Vagina (tissue), 2 donors: ENCODE data around the gene CDH4. TPM values are rescaled to one million over a fixed set of nuclear protein-coding genes. Genes with fewer than 3 reads are reported as not detected.

Source experiments
- DNase-seq, 2 donors: peaks; one replicate each; pipeline ENCODE4 v3.0.0-alpha.2; 2017; ENCODE audit errors: extremely low spot score in 2 of 2
- H3K27ac ChIP-seq: fragments of 200-600 bp; sonication (generic); one replicate; pipeline ENCODE4 v1.5.1; 2019
- H3K27me3 ChIP-seq: fragments of 200-600 bp; sonication (generic); one replicate; pipeline ENCODE4 v1.5.1; 2019
- H3K36me3 ChIP-seq, 2 donors: fragments of 200-600 bp; sonication (generic); one replicate each; pipeline ENCODE4 v1.5.1; 2017 to 2019
- H3K4me1 ChIP-seq: fragments of 200-600 bp; sonication (generic); one replicate; pipeline ENCODE4 v1.5.1; 2019
- H3K4me3 ChIP-seq, 2 donors: fragments of 200-600 bp; sonication (generic); 1 replicate in 1 of 2; 2 replicates in 1 of 2; pipeline ENCODE4 v1.5.1; 2016 to 2019
- H3K9me3 ChIP-seq: fragments of 200-600 bp; sonication (generic); one replicate; pipeline ENCODE4 v1.5.1; 2019
- POLR2A ChIP-seq, 2 donors: fragments of 450-650 bp; IDR thresholded peaks; one replicate each; pipeline ENCODE4 v1.6.1; 2017; ENCODE audit warnings: antibody characterized with exemption in 2 of 2, mild to moderate bottlenecking in 2 of 2, moderate library complexity in 2 of 2
- POLR2AphosphoS5 ChIP-seq, 2 donors: sonication (generic); formaldehyde crosslinking; IDR thresholded peaks; one replicate each; pipeline ENCODE4 v1.9.0; 2017; ENCODE audit warnings: antibody characterized with exemption in 2 of 2, mild to moderate bottlenecking in 2 of 2, low read depth in 1 of 2; ENCODE audit not compliant: insufficient read depth in 1 of 2
- intact Hi-C: fragments of 100-400 bp; cut with DNase I; formaldehyde crosslinking; loops from one replicate; pipeline ENCODE4 v1.15.1; 2023
- total RNA-seq: library from RNA; depleted of rRNA; stranded (reverse); fragments of >200 nt; gene quantifications from one replicate; pipeline ENCODE4 v1.2.3, GENCODE V29; 2016
- TF ChIP-seq, protein P1 (sequence below), 3 experiments: fragments of 450-650 bp in 2 of 3; fragments of 200-600 bp in 1 of 3; sonication (generic) in 1 of 3; IDR thresholded peaks; one replicate each; pipeline ENCODE4 v1.5.1; 2017 to 2019; ENCODE audit warnings: antibody characterized with exemption in 3 of 3, mild to moderate bottlenecking in 2 of 3, moderate library complexity in 2 of 3

The CDH4 gene
- total RNA-seq, 1 donor from 2014 or later, result 0.25 TPM

DNA sequence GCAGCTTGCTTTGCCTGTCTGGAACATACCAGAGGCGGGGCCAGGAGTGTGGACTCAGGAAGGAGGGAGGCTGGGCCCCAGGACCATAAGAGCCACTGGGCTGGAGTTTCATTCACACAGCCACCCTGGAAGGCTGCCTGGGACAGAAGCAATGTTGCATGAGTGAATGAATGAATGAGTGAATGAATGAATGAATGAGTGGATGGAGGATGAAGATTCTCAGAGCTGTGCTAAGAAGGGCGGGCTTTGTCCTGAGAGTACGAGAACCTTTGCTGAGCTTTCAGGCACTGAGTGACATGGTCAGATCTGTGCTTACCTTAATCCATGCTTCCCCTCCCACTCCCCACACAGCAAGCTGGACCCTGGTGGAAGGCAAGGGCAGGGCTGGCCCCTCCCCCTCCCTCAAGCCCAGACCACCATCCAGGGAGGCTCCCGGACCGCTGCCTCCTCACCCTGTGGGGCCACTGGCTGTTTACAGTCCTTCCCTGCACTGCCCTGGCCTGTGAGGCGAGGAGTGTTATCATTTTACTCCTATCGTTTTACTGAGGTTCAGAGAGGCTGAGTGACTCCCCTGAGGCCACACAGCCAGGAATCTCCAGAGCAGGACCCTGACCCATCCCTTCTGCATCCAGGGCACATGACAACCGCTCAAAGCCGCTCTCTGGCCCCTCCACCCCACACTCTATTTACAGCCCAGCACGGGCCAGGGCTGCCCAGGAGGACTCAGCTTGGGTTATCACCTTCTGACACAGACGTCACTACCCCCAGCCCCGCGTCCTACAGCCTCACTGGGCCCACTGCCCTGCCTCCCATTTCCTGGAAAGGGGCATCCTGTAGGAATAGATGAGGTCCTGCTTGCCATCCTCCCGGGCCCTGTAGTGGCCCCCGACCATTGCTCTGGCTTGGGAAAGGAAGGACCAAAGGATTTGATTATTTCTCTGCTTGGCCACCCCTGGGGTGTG lies 543.9 kb downstream of the CDH4 start:
- no peak overlapping the region for H3K27ac ChIP-seq
- TF ChIP-seq POLR2A (IDR thresholded peaks at IDR 0.05) (no peak), POLR2AphosphoS5 (IDR thresholded peaks at IDR 0.05; ENCODE audit: insufficient read depth in 1 of 2, low read depth in 1 of 2) (no peak)
- TF ChIP-seq, protein P1, sequence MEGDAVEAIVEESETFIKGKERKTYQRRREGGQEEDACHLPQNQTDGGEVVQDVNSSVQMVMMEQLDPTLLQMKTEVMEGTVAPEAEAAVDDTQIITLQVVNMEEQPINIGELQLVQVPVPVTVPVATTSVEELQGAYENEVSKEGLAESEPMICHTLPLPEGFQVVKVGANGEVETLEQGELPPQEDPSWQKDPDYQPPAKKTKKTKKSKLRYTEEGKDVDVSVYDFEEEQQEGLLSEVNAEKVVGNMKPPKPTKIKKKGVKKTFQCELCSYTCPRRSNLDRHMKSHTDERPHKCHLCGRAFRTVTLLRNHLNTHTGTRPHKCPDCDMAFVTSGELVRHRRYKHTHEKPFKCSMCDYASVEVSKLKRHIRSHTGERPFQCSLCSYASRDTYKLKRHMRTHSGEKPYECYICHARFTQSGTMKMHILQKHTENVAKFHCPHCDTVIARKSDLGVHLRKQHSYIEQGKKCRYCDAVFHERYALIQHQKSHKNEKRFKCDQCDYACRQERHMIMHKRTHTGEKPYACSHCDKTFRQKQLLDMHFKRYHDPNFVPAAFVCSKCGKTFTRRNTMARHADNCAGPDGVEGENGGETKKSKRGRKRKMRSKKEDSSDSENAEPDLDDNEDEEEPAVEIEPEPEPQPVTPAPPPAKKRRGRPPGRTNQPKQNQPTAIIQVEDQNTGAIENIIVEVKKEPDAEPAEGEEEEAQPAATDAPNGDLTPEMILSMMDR (IDR thresholded peaks at IDR 0.05), result no peak
- intact Hi-C loops, result no loop called here
- H3K27me3 ChIP-seq, result no peaks in the 10 kb centered on the region
- H3K4me3 ChIP-seq, result no peak overlapping the region
- no peaks in the 10 kb centered on the region for H3K36me3 ChIP-seq
- DNase-seq, result no peak
- H3K4me1 ChIP-seq, result no peaks in the 10 kb centered on the region
- H3K9me3 ChIP-seq, result no peaks in the 10 kb centered on the region

DNA sequence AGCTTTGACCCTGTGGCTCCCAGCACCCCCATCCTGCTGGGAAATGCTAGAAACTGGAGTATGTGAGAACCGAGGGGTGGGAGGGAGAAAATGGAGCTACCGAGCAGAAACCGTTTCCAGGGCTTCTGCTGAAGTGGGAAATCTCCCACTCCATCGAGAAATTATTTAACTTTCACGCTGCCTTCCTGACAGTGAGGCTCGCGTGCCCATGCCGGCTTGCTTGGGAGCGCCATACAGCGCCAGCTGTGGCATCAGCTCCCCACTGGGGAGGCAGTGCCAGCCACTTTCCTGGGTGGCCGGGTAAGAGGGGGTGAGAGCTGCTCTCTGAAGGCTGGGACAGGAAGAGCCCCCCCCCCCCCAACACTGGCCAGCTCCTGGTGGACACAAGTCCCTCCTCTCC lies 544.7 kb downstream of the CDH4 start:
- no peak for TF ChIP-seq POLR2AphosphoS5 (IDR thresholded peaks at IDR 0.05; ENCODE audit: insufficient read depth in 1 of 2, low read depth in 1 of 2)
- TF ChIP-seq, protein P1 (IDR thresholded peaks at IDR 0.05), result no peak
- TF ChIP-seq POLR2A (IDR thresholded peaks at IDR 0.05), result no peak
- Histone ChIP-seq H3K4me1 (no peaks in the 10 kb centered on the region), H3K9me3 (no peaks in the 10 kb centered on the region), H3K4me3 (no peak overlapping the region), H3K27ac (no peak overlapping the region), H3K36me3 (no peaks in the 10 kb centered on the region), H3K27me3 (no peaks in the 10 kb centered on the region)
- intact Hi-C loops, result no loop called here
- DNase-seq, result no peak

DNA sequence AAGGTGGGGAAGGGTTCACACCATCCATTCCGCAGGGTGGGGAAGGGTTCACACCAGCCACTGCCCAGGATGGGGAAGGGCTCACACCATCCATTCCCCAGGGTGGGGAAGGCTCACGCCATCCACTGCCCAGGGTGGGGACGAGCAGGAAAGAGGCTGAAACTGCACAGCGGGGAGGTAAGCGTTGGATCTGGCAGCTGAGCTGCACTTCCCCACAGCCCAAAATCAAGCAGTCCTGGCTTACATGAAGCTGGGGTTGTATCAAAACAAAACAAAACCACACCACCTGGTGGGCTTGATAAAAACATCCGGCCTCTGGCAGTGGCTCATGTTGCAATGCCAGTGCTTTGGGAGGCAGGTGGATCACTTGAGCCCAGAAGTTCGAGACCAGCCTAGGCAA lies 545.1 kb downstream of the CDH4 start:
- Histone ChIP-seq H3K4me1 (peaks cover 3% of the 10 kb centered on the region), H3K9me3 (no peaks in the 10 kb centered on the region), H3K27ac (no peak overlapping the region), H3K27me3 (no peaks in the 10 kb centered on the region), H3K4me3 (no peak overlapping the region), H3K36me3 (no peaks in the 10 kb centered on the region)
- TF ChIP-seq POLR2AphosphoS5 (IDR thresholded peaks at IDR 0.05; ENCODE audit: insufficient read depth in 1 of 2, low read depth in 1 of 2) (no peak), POLR2A (IDR thresholded peaks at IDR 0.05) (no peak)
- TF ChIP-seq, protein P1 (IDR thresholded peaks at IDR 0.05), result no peak
- no peak for DNase-seq
- intact Hi-C loops, result no loop called here

DNA sequence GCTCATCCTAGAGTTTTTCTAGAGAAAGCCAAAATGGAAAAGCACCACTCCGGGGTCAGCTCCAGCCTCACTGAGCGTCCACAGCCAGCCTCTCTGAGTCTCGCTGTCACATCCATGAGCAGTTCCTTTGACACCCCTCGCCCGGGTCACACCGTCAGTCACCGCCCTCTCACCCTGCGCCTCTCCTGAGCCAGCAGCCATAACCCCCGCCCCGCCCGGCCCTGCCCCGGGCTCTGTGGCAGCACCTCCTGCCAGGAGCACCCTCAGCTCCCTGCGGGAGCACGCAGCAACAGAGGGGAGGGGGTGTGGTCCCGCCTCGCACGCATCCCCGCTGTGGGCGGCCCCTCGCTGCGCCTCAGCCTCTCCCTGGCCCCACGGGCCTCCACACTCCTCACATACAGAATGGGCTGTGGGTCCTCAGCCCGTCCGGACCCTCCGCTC lies 545.9 kb downstream of the CDH4 start:
- TF ChIP-seq POLR2AphosphoS5 (IDR thresholded peaks at IDR 0.05; ENCODE audit: insufficient read depth in 1 of 2, low read depth in 1 of 2) (no peak), POLR2A (IDR thresholded peaks at IDR 0.05) (no peak)
- TF ChIP-seq, protein P1 (IDR thresholded peaks at IDR 0.05), result no peak
- Histone ChIP-seq H3K4me3 (no peak overlapping the region), H3K27ac (no peak overlapping the region), H3K27me3 (no peaks in the 10 kb centered on the region), H3K36me3 (no peaks in the 10 kb centered on the region), H3K4me1 (peaks cover 9% of the 10 kb centered on the region), H3K9me3 (no peaks in the 10 kb centered on the region)
- intact Hi-C loops, result no loop called here
- no peak for DNase-seq

DNA sequence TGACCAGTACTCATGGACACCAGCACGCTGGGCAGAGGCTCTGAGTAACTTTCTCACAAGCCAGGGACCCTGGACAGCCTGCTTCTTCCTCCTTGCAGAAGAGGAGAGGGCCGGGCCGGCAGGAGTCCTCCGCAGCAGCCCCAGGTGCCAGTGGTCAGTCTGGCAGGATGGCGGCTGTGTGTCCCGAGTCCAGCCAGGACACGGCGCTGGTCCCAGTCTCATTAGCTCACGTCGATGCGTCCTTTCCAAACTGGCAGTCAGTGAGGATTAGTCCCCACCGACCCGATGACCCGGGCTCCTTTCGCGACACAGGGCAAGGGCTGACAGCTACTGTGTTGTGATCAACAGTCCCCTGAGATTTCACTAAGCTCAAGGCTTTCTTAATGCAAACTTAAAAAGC lies 546.6 kb downstream of the CDH4 start:
- Histone ChIP-seq H3K4me1 (peaks cover 15% of the 10 kb centered on the region), H3K36me3 (no peaks in the 10 kb centered on the region), H3K27ac (no peak overlapping the region), H3K27me3 (no peaks in the 10 kb centered on the region), H3K4me3 (no peak overlapping the region), H3K9me3 (no peaks in the 10 kb centered on the region)
- TF ChIP-seq, protein P1 (IDR thresholded peaks at IDR 0.05), result no peak
- TF ChIP-seq POLR2AphosphoS5 (IDR thresholded peaks at IDR 0.05; ENCODE audit: insufficient read depth in 1 of 2, low read depth in 1 of 2), result no peak
- no peak for TF ChIP-seq POLR2A (IDR thresholded peaks at IDR 0.05)
- intact Hi-C loops, result no loop called here
- DNase-seq, result no peak
